ENCODE measurements around the gene AARS2.

DNA sequence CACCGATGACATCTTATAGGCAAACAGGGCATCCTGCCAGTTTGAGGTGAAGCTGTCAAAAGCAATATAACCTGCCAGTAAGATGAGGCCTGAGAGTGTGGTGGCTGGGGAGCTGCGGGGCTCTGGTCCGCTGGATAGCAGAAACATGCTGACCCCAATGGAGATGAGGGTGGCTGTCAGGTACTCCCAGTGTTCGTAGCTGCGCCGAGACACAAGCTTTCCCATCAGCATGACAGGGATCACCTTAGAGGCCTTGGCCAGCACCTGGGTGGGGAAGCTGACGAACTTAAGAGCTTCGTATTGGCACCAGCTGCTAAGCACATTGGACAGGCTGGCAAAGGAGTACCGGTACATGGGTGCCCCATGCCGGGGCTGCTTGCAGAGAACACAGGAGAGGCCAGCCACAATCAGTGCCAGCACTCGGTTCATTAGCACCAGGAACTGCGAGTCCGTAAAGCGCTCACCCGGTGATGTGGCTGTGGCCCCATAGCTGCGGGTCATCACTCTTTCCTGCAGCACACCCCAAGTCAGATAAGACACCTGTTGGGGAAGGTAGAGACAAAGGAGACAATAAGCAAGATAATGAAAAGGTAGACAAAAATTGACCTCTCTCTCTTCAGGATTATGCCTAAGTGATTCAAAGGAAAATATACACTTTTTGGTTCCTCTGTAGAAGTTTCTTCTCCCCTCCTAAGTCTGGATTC lies 57.9 kb downstream of the AARS2 start:
- TF ChIP-seq POLR2AphosphoS5 (IDR thresholded peaks at IDR 0.05) (peak; percentile 51), POLR2A (IDR thresholded peaks at IDR 0.05) (no peak), EP300 (IDR thresholded peaks at IDR 0.05) (no peak)
- TF ChIP-seq, protein P1, sequence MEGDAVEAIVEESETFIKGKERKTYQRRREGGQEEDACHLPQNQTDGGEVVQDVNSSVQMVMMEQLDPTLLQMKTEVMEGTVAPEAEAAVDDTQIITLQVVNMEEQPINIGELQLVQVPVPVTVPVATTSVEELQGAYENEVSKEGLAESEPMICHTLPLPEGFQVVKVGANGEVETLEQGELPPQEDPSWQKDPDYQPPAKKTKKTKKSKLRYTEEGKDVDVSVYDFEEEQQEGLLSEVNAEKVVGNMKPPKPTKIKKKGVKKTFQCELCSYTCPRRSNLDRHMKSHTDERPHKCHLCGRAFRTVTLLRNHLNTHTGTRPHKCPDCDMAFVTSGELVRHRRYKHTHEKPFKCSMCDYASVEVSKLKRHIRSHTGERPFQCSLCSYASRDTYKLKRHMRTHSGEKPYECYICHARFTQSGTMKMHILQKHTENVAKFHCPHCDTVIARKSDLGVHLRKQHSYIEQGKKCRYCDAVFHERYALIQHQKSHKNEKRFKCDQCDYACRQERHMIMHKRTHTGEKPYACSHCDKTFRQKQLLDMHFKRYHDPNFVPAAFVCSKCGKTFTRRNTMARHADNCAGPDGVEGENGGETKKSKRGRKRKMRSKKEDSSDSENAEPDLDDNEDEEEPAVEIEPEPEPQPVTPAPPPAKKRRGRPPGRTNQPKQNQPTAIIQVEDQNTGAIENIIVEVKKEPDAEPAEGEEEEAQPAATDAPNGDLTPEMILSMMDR (IDR thresholded peaks at IDR 0.05), result no peak

All from gastroesophageal sphincter (tissue), 3 donors.